ENCODE results near the gene ADGRB2. TPM values are rescaled to one million over a fixed set of nuclear protein-coding genes. Genes with fewer than 3 reads are reported as not detected.

The ADGRB2 gene
- total RNA-seq, 2 experiments from 2014 or later = 0.74 to 0.75 TPM

GRCh38 chr1:31694069-31694963 is 69.8 kb downstream of the ADGRB2 start:
- Mint-ChIP-seq H3K27ac (no peak overlapping the region), H3K4me3 (no peak overlapping the region), H3K4me1 (peaks cover 7% of the 10 kb centered on the region), H3K27me3 (peaks cover 4% of the 10 kb centered on the region), H3K36me3 (no peaks in the 10 kb centered on the region), H3K9me3 (no peaks in the 10 kb centered on the region)
- no peak for ATAC-seq (ENCODE audit: low read depth)
- DNase-seq = no peak
- POLR2A ChIA-PET = no interaction called here

- no peak overlapping the region for H3K4me3 Mint-ChIP-seq
- H3K27me3 Mint-ChIP-seq = peaks cover 4% of the 10 kb centered on the region
- H3K4me1 Mint-ChIP-seq = peaks cover 3% of the 10 kb centered on the region
- DNase-seq (no peak), ATAC-seq (ENCODE audit: low read depth) (no peak)
- POLR2A ChIA-PET = no interaction called here
- H3K36me3 Mint-ChIP-seq = no peaks in the 10 kb centered on the region
- no peak overlapping the region for H3K27ac Mint-ChIP-seq
- H3K9me3 Mint-ChIP-seq = no peaks in the 10 kb centered on the region
Observed at GRCh38 chr1:31693231-31693630, 70.9 kb downstream of the ADGRB2 start.

- H3K36me3 Mint-ChIP-seq = no peaks in the 10 kb centered on the region
- POLR2A ChIA-PET = no interaction called here
- H3K4me3 Mint-ChIP-seq = no peak overlapping the region
- H3K4me1 Mint-ChIP-seq = peaks cover 3% of the 10 kb centered on the region
- DNase-seq (no peak), ATAC-seq (ENCODE audit: low read depth) (no peak)
- no peak overlapping the region for H3K27ac Mint-ChIP-seq
- H3K9me3 Mint-ChIP-seq = no peaks in the 10 kb centered on the region
- peaks cover 7% of the 10 kb centered on the region for H3K27me3 Mint-ChIP-seq
Observed at GRCh38 chr1:31691951-31692350, 72.2 kb downstream of the ADGRB2 start.

- ATAC-seq (ENCODE audit: low read depth) (no peak), DNase-seq (no peak)
- peaks cover 3% of the 10 kb centered on the region for H3K4me1 Mint-ChIP-seq
- no peak overlapping the region for H3K4me3 Mint-ChIP-seq
- peaks cover 7% of the 10 kb centered on the region for H3K27me3 Mint-ChIP-seq
- H3K9me3 Mint-ChIP-seq = no peaks in the 10 kb centered on the region
- POLR2A ChIA-PET = no interaction called here
- H3K36me3 Mint-ChIP-seq = no peaks in the 10 kb centered on the region
- no peak overlapping the region for H3K27ac Mint-ChIP-seq
Observed at GRCh38 chr1:31691446-31691845, 72.7 kb downstream of the ADGRB2 start.

- no peaks in the 10 kb centered on the region for H3K9me3 Mint-ChIP-seq
- ATAC-seq (ENCODE audit: low read depth) = no peak
- no peaks in the 10 kb centered on the region for H3K36me3 Mint-ChIP-seq
- peaks cover 3% of the 10 kb centered on the region for H3K4me1 Mint-ChIP-seq
- POLR2A ChIA-PET = no interaction called here
- H3K27ac Mint-ChIP-seq = no peak overlapping the region
- peaks cover 7% of the 10 kb centered on the region for H3K27me3 Mint-ChIP-seq
- no peak for DNase-seq
- H3K4me3 Mint-ChIP-seq = no peak overlapping the region
Observed at GRCh38 chr1:31690921-31691320, 73.2 kb downstream of the ADGRB2 start.

GRCh38 chr1:31689854-31690253 is 74.3 kb downstream of the ADGRB2 start:
- no peak for DNase-seq
- POLR2A ChIA-PET = no interaction called here
- no peaks in the 10 kb centered on the region for H3K9me3 Mint-ChIP-seq
- H3K27ac Mint-ChIP-seq = no peak overlapping the region
- H3K4me3 Mint-ChIP-seq = no peak overlapping the region
- H3K27me3 Mint-ChIP-seq = peaks cover 7% of the 10 kb centered on the region
- no peak for ATAC-seq (ENCODE audit: low read depth)
- peaks cover 3% of the 10 kb centered on the region for H3K4me1 Mint-ChIP-seq
- H3K36me3 Mint-ChIP-seq = no peaks in the 10 kb centered on the region

- no peak for ATAC-seq (ENCODE audit: low read depth)
- no peak overlapping the region for H3K4me3 Mint-ChIP-seq
- DNase-seq = no peak
- POLR2A ChIA-PET = no interaction called here
- peaks cover 9% of the 10 kb centered on the region for H3K27me3 Mint-ChIP-seq
- H3K9me3 Mint-ChIP-seq = no peaks in the 10 kb centered on the region
- peaks cover 3% of the 10 kb centered on the region for H3K4me1 Mint-ChIP-seq
- H3K36me3 Mint-ChIP-seq = no peaks in the 10 kb centered on the region
- H3K27ac Mint-ChIP-seq = no peak overlapping the region
Observed at GRCh38 chr1:31689379-31689778, 74.8 kb downstream of the ADGRB2 start.

GRCh38 chr1:31688233-31688918 is 75.8 kb downstream of the ADGRB2 start:
- Mint-ChIP-seq H3K27ac (no peak overlapping the region), H3K9me3 (no peaks in the 10 kb centered on the region), H3K4me3 (no peak overlapping the region), H3K36me3 (no peaks in the 10 kb centered on the region), H3K4me1 (no peaks in the 10 kb centered on the region), H3K27me3 (peaks cover 7% of the 10 kb centered on the region)
- ATAC-seq (ENCODE audit: low read depth) (no peak), DNase-seq (no peak)
- POLR2A ChIA-PET = no interaction called here

- H3K36me3 Mint-ChIP-seq = no peaks in the 10 kb centered on the region
- no peaks in the 10 kb centered on the region for H3K4me1 Mint-ChIP-seq
- POLR2A ChIA-PET = no interaction called here
- H3K27ac Mint-ChIP-seq = no peak overlapping the region
- no peak for ATAC-seq (ENCODE audit: low read depth)
- peaks cover 7% of the 10 kb centered on the region for H3K27me3 Mint-ChIP-seq
- H3K4me3 Mint-ChIP-seq = no peak overlapping the region
- H3K9me3 Mint-ChIP-seq = no peaks in the 10 kb centered on the region
- no peak for DNase-seq
Observed at GRCh38 chr1:31687601-31688000, 76.5 kb downstream of the ADGRB2 start.

GRCh38 chr1:31685795-31686194 is 78.3 kb downstream of the ADGRB2 start:
- Mint-ChIP-seq H3K9me3 (no peaks in the 10 kb centered on the region), H3K27ac (no peak overlapping the region), H3K4me1 (no peaks in the 10 kb centered on the region), H3K27me3 (peaks cover 7% of the 10 kb centered on the region), H3K36me3 (no peaks in the 10 kb centered on the region), H3K4me3 (no peak overlapping the region)
- POLR2A ChIA-PET = no interaction called here
- DNase-seq (no peak), ATAC-seq (ENCODE audit: low read depth) (no peak)

- Mint-ChIP-seq H3K9me3 (no peaks in the 10 kb centered on the region), H3K4me3 (no peak overlapping the region), H3K36me3 (no peaks in the 10 kb centered on the region), H3K4me1 (no peaks in the 10 kb centered on the region), H3K27ac (no peak overlapping the region), H3K27me3 (peaks cover 8% of the 10 kb centered on the region)
- POLR2A ChIA-PET = no interaction called here
- peak; percentile 44 for ATAC-seq (ENCODE audit: low read depth)
- DNase-seq = no peak
Observed at GRCh38 chr1:31683997-31684396, 80.1 kb downstream of the ADGRB2 start.

- no peak for ATAC-seq (ENCODE audit: low read depth)
- H3K27ac Mint-ChIP-seq = no peak overlapping the region
- no peak for DNase-seq
- H3K9me3 Mint-ChIP-seq = no peaks in the 10 kb centered on the region
- no peaks in the 10 kb centered on the region for H3K36me3 Mint-ChIP-seq
- no peaks in the 10 kb centered on the region for H3K4me1 Mint-ChIP-seq
- no peak overlapping the region for H3K4me3 Mint-ChIP-seq
- H3K27me3 Mint-ChIP-seq = peaks cover 9% of the 10 kb centered on the region
- POLR2A ChIA-PET = no interaction called here
Observed at GRCh38 chr1:31681415-31681814, 82.7 kb downstream of the ADGRB2 start.

- H3K27me3 Mint-ChIP-seq = peaks cover 8% of the 10 kb centered on the region
- DNase-seq (no peak), ATAC-seq (ENCODE audit: low read depth) (no peak)
- H3K9me3 Mint-ChIP-seq = no peaks in the 10 kb centered on the region
- no peak overlapping the region for H3K27ac Mint-ChIP-seq
- H3K36me3 Mint-ChIP-seq = no peaks in the 10 kb centered on the region
- POLR2A ChIA-PET = no interaction called here
- H3K4me3 Mint-ChIP-seq = no peak overlapping the region
- no peaks in the 10 kb centered on the region for H3K4me1 Mint-ChIP-seq
Observed at GRCh38 chr1:31679676-31680230, 84.4 kb downstream of the ADGRB2 start.

GRCh38 chr1:31679091-31679490 is 85.0 kb downstream of the ADGRB2 start:
- POLR2A ChIA-PET = no interaction called here
- ATAC-seq (ENCODE audit: low read depth) (no peak), DNase-seq (no peak)
- H3K4me1 Mint-ChIP-seq = no peaks in the 10 kb centered on the region
- peaks cover 7% of the 10 kb centered on the region for H3K27me3 Mint-ChIP-seq
- H3K9me3 Mint-ChIP-seq = no peaks in the 10 kb centered on the region
- no peaks in the 10 kb centered on the region for H3K36me3 Mint-ChIP-seq
- H3K27ac Mint-ChIP-seq = no peak overlapping the region
- no peak overlapping the region for H3K4me3 Mint-ChIP-seq

All from activated naive CD8-positive, alpha-beta T cell treated with anti-CD3 and anti-CD28 coated beads, Interleukin-2, amount 10 ng/mL, durations not matched to agents 7 days and 5 days (primary cell).